CD4-positive, alpha-beta T cell treated with Interleukin-15 for 4 hours (primary cell): Measurements from ENCODE around the gene RASAL2.
"Not testable (repeated sequence)": the region's sequence is repeated elsewhere in the genome, so short reads cannot be mapped to it uniquely, and the experiment has no call there.

Source experiments
- DNase-seq: peaks from one replicate; pipeline ENCODE4 v3.0.0-alpha.2; 2020; ENCODE audit warnings: low spot score

RASAL2 gene

GRCh38 chr1:178390280-178390679 lies 296.4 kb downstream of the RASAL2 start:
- DNase-seq, result not testable (repeated sequence)

- DNase-seq, result no peak
Observed at GRCh38 chr1:178393370-178393769, 299.5 kb downstream of the RASAL2 start.

- no peak for DNase-seq
Observed at GRCh38 chr1:178396789-178397188, 302.9 kb downstream of the RASAL2 start.

- no peak for DNase-seq
Observed at GRCh38 chr1:178397678-178398077, 303.8 kb downstream of the RASAL2 start.

GRCh38 chr1:178399177-178399728 lies 305.3 kb downstream of the RASAL2 start:
- no peak for DNase-seq

- DNase-seq, result no peak
Observed at GRCh38 chr1:178405137-178405536, 311.2 kb downstream of the RASAL2 start.

GRCh38 chr1:178407215-178407614 lies 313.3 kb downstream of the RASAL2 start:
- no peak for DNase-seq

- DNase-seq, result no peak
Observed at GRCh38 chr1:178407655-178408054, 313.8 kb downstream of the RASAL2 start.

- DNase-seq, result no peak
Observed at GRCh38 chr1:178408871-178409270, 315.0 kb downstream of the RASAL2 start.

GRCh38 chr1:178409541-178409940 lies 315.6 kb downstream of the RASAL2 start:
- no peak for DNase-seq

- DNase-seq, result no peak
Observed at GRCh38 chr1:178411756-178412399, 318.0 kb downstream of the RASAL2 start.

GRCh38 chr1:178412400-178412770 lies 318.5 kb downstream of the RASAL2 start:
- DNase-seq, result no peak

GRCh38 chr1:178417858-178418257 lies 324.0 kb downstream of the RASAL2 start:
- DNase-seq, result no peak

GRCh38 chr1:178418284-178418955 lies 324.5 kb downstream of the RASAL2 start:
- DNase-seq, result no peak

GRCh38 chr1:178434360-178434759 lies 340.5 kb downstream of the RASAL2 start:
- DNase-seq, result no peak

GRCh38 chr1:178434899-178435435 lies 341.1 kb downstream of the RASAL2 start:
- DNase-seq, result no peak

GRCh38 chr1:178436899-178437298 lies 343.0 kb downstream of the RASAL2 start:
- no peak for DNase-seq

GRCh38 chr1:178438432-178438831 lies 344.5 kb downstream of the RASAL2 start:
- DNase-seq, result no peak

GRCh38 chr1:178442925-178443324 lies 349.0 kb downstream of the RASAL2 start:
- DNase-seq, result no peak

- DNase-seq, result no peak
Observed at GRCh38 chr1:178450871-178451270, 357.0 kb downstream of the RASAL2 start.

GRCh38 chr1:178451529-178451928 lies 357.6 kb downstream of the RASAL2 start:
- no peak for DNase-seq

- DNase-seq, result no peak
Observed at GRCh38 chr1:178452013-178452412, 358.1 kb downstream of the RASAL2 start.

GRCh38 chr1:178456472-178456871 lies 362.6 kb downstream of the RASAL2 start:
- DNase-seq, result no peak
